ENCODE results near the gene SCN4B. TPM values are rescaled to one million over a fixed set of nuclear protein-coding genes. Genes with fewer than 3 reads are reported as not detected.

SCN4B gene
- total and polyA plus RNA-seq, 2 of the 4 experiments (the other 2 are of a cell fraction), result 0.18 to 0.44 TPM

DNA sequence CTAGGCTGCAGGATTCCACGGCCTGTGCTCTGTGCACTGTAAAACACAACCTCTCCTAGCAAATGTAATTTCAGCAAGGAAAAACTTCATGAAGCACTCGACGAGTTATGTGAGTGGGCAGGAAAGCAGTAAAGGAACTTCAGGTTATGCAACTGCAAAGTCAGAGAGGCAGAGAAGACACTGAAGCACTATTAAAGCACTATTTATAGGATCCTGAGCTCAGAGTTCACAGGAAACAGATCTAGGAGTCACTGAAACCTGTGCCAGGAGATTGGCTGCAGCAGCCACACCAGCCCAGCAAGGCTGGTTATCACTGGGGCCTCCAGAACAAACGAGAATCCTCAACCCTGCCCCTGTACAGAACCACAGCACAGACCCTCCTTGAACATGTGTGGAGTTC, 68.4 kb downstream of the SCN4B start:
- Histone ChIP-seq H2BK5ac (ENCODE audit: low read depth, low read length, poor library complexity, severe bottlenecking) (no peak overlapping the region), H2AK9ac (replicated peaks; ENCODE audit: low read depth, low read length, poor library complexity) (no peak overlapping the region), H3K9me3 (ENCODE audit: control insufficient read depth, insufficient read depth, low read length) (no peaks in the 10 kb centered on the region), H3K18ac (ENCODE audit: low read depth, low read length) (no peak overlapping the region), H4K20me1 (ENCODE audit: insufficient read depth, low read length) (no peaks in the 10 kb centered on the region), H2BK15ac (ENCODE audit: low read depth, low read length) (no peak overlapping the region), H3K56ac (ENCODE audit: extremely low read depth, insufficient read depth, low read length) (no peak overlapping the region), H3K4me2 (ENCODE audit: low read depth, low read length) (no peak overlapping the region), H2AFZ (replicated peaks; ENCODE audit: low read length, poor library complexity) (no peak overlapping the region), H3K27me3 (ENCODE audit: control insufficient read depth, insufficient read depth, low read length) (peaks cover 6% of the 10 kb centered on the region; the same call in 1 of the 2 replicates), H3K36me3 (ENCODE audit: control insufficient read depth, insufficient read depth, low read length) (no peaks in the 10 kb centered on the region), H3K23ac (ENCODE audit: low read depth, low read length) (no peak overlapping the region), H4K8ac (ENCODE audit: low read depth in 2 of 2, low read length in 2 of 2) (no peak overlapping the region), H2BK120ac (ENCODE audit: low read depth, low read length) (no peak overlapping the region), H4K91ac (ENCODE audit: insufficient read depth, low read depth, low read length) (no peak overlapping the region), H3K4me3 (ENCODE audit: insufficient read depth, low read depth, low read length) (no peak overlapping the region), H3K9me1 (ENCODE audit: insufficient read depth, low read length) (no peaks in the 10 kb centered on the region), H4K5ac (ENCODE audit: low read depth, low read length) (no peak overlapping the region), H2BK20ac (ENCODE audit: low read depth, low read length) (no peak overlapping the region), H2AK5ac (ENCODE audit: low read depth, low read length) (no peak overlapping the region), H3K27ac (ENCODE audit: insufficient read depth, low read length) (no peak overlapping the region), H3K14ac (replicated peaks; ENCODE audit: low read depth, low read length) (no peak overlapping the region), H3K9ac (ENCODE audit: low read depth, low read length) (no peak overlapping the region), H3K79me1 (ENCODE audit: low read depth in 1 of 2, low read length in 2 of 2) (no peaks in the 10 kb centered on the region), H3K4ac (ENCODE audit: low read depth, low read length) (no peak overlapping the region), H3K4me1 (ENCODE audit: control insufficient read depth, insufficient read depth, low read length) (no peaks in the 10 kb centered on the region)
- ChIA-PET POLR2A (ENCODE audit: unreplicated experiment) (no interaction called here), CTCF (no interaction called here)
- TF ChIP-seq MXI1 (IDR thresholded peaks at IDR 0.05; ENCODE audit: borderline replicate concordance, low read depth, low read length) (no peak), RCOR1 (IDR thresholded peaks at IDR 0.05; ENCODE audit: insufficient replicate concordance, low read length) (no peak)
- dilution Hi-C loops (cut with HindIII; ENCODE audit: low sequenced_read_pairs, unreplicated experiment) (no loop called here), in situ Hi-C loops (cut with MboI; ENCODE audit: low sequenced_read_pairs) (no loop called here), intact Hi-C loops (cut with micrococcal nuclease) (no loop called here)
- WGBS, 2 experiments (ENCODE audit: extremely low coverage in 2 of 2, insufficient read length in 1 of 2), result no CpG with 5 or more reads among the region's 4 CpGs
- ATAC-seq (ENCODE audit: low read depth) (no peak), DNase-seq (no peak)
- no TSS peak for BruUV-seq (replicated peaks)

Other genes starting within 250 kb of the SCN4B start
- not detected in 2 replicates for gene TMPRSS13, start 223.4 kb downstream of the SCN4B start, total RNA-seq (2012; rRNA removed)
- gene TMPRSS13, start 223.4 kb downstream of the SCN4B start, polyA plus RNA-seq (2012; rRNA removed), result not detected in 2 replicates
- gene IL10RA, start 166.4 kb downstream of the SCN4B start, total RNA-seq (2012; rRNA removed), result not detected in 2 replicates
- 0.12 TPM in 1 of 2 replicates, not detected in the other for gene IL10RA, start 166.4 kb downstream of the SCN4B start, polyA plus RNA-seq (2012; rRNA removed)
- not detected in 2 replicates for gene TMPRSS4, start 75.7 kb downstream of the SCN4B start, total RNA-seq (2012; rRNA removed)
- not detected in 2 replicates for gene TMPRSS4, start 75.7 kb downstream of the SCN4B start, polyA plus RNA-seq (2012; rRNA removed)
- not detected in 2 replicates for gene SMIM35, start 65.9 kb downstream of the SCN4B start, total RNA-seq (2012; rRNA removed)
- not detected in 2 replicates for gene SMIM35, start 65.9 kb downstream of the SCN4B start, polyA plus RNA-seq (2012; rRNA removed)
- under 0.01 TPM in 2 replicates for gene SCN2B, start 23.8 kb upstream of the SCN4B start, total RNA-seq (2012; rRNA removed)
- 0.05 and 0.10 TPM in 2 replicates for gene SCN2B, start 23.8 kb upstream of the SCN4B start, polyA plus RNA-seq (2012; rRNA removed)
- not detected in 2 replicates for gene JAML, start 72.2 kb upstream of the SCN4B start, total RNA-seq (2012; rRNA removed)
- gene JAML, start 72.2 kb upstream of the SCN4B start, polyA plus RNA-seq (2012; rRNA removed), result not detected in 2 replicates
- gene MPZL3, start 99.5 kb upstream of the SCN4B start, total RNA-seq (2012; rRNA removed), result 0.36 and 0.56 TPM in 2 replicates
- gene MPZL3, start 99.5 kb upstream of the SCN4B start, polyA plus RNA-seq (2012; rRNA removed), result 0.14 and 0.15 TPM in 2 replicates
- gene MPZL2, start 111.5 kb upstream of the SCN4B start, total RNA-seq (2012; rRNA removed), result not detected in 2 replicates
- gene MPZL2, start 111.5 kb upstream of the SCN4B start, polyA plus RNA-seq (2012; rRNA removed), result not detected in 2 replicates
- gene CD3E, start 151.9 kb upstream of the SCN4B start, total RNA-seq (2012; rRNA removed), result not detected in 2 replicates
- not detected in 2 replicates for gene CD3E, start 151.9 kb upstream of the SCN4B start, polyA plus RNA-seq (2012; rRNA removed)
- gene CD3D, start 189.9 kb upstream of the SCN4B start, total RNA-seq (2012; rRNA removed), result not detected in 2 replicates
- gene CD3D, start 189.9 kb upstream of the SCN4B start, polyA plus RNA-seq (2012; rRNA removed), result not detected in 2 replicates
- not detected in 2 replicates for gene CD3G, start 191.5 kb upstream of the SCN4B start, total RNA-seq (2012; rRNA removed)
- gene CD3G, start 191.5 kb upstream of the SCN4B start, polyA plus RNA-seq (2012; rRNA removed), result not detected in 2 replicates
- gene UBE4A, start 206.8 kb upstream of the SCN4B start, total RNA-seq (2012; rRNA removed), result 69.7 and 71.1 TPM in 2 replicates
- 11.4 and 15.2 TPM in 2 replicates for gene UBE4A, start 206.8 kb upstream of the SCN4B start, polyA plus RNA-seq (2012; rRNA removed)
- gene ATP5MG, start 248.8 kb upstream of the SCN4B start, total RNA-seq (2012; rRNA removed), result 71.1 and 219 TPM in 2 replicates
- 144 and 149 TPM in 2 replicates for gene ATP5MG, start 248.8 kb upstream of the SCN4B start, polyA plus RNA-seq (2012; rRNA removed)